ENCODE measurements around the gene LRRC26.
"Not testable (repeated sequence)": the region's sequence is repeated elsewhere in the genome, so short reads cannot be mapped to it uniquely, and the experiment has no call there.

Gene LRRC26

DNA sequence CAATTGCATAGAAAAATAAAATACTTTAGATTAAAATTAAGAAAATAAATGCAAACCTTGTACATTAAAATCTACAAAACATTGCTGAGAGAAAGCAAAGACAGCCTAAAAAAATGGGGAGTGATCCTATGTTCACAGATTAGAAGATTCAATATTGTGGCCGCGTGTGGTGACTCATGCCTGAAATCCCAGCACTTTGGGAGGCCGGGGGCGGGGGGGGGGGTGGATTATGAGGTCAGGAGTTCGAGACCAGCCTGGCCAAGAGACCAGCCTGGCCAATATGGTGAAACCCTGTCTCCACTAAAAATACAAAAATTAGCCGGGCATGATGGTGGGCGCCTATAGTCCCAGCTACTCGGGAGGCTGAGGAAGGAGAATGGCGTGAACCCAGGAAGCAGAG is 34.7 kb downstream of the LRRC26 start:
- DNase-seq (ENCODE audit: low spot score) = not testable (repeated sequence)

- DNase-seq (ENCODE audit: low spot score) = no peak
These were observed 35.7 kb downstream of the LRRC26 start for GRCh38 chr9:137134191-137134590.

DNA sequence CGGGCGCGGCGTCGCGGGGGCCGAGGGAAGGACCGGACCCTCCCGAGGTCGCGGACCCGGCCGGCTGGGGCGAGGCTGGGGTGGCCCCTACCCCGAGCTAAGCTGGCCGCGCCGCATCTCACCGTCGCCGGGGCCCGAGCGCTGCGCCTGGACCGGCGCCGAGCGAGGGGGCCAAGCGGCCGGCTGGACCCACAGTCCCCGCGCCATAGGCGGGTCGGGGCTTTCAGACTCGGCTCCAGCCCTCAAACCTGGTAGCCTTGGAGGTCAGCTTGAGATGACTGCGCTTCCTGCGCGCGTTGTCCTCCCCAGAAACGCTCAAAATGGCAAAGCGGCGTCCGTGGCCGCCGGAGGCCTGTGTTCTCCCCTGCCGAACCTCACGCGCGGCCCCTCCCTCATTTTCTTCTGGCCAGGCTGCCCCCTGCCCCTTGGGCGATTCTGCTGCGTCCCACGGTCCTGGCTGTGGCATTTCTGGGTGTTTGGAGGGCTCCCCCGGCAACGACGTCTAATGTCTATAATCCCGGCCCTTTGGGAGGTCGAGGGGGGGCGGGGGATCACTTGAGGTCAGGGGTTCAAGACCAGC is 39.6 kb downstream of the LRRC26 start:
- DNase-seq (ENCODE audit: low spot score) = no peak

GRCh38 chr9:137129456-137130175 is 40.2 kb downstream of the LRRC26 start:
- peak; percentile 96 for DNase-seq (ENCODE audit: low spot score)

GRCh38 chr9:137128862-137129455 is 40.9 kb downstream of the LRRC26 start:
- DNase-seq (ENCODE audit: low spot score) = no peak

DNA sequence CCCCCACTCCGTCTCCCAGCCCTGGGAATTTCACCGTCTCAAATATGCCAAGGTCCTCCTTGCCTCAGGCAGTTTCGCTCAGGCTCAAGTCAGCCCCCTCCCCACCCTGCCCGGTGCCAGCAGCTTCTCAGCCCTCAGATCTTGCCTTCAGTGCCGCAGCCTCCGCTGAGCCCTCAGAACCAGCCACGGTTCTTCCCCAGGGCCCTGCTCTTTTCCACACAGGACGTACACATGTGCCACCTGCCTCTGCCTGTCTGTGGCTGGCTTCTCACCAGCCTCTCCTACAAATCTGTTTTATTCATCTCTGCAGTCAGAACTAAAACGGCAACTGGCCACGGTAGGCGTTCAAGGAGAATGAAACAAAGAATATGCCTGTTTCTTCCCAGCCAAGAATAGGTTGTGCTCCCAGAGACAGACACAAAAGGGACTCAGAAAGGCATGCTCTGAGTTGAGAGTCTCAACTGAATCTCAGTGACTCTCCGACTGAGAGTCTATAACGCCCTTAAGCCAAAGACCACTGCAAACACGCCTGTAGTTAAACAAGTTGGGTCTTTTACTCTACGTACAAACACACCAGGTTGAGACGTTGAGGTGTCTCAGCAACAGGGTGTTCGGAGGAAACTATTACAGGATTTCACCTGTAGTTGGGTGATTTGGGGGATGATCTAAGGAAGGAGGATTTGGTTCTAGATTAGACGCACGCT is 41.5 kb downstream of the LRRC26 start:
- peak; percentile 13 for DNase-seq (ENCODE audit: low spot score)

DNA sequence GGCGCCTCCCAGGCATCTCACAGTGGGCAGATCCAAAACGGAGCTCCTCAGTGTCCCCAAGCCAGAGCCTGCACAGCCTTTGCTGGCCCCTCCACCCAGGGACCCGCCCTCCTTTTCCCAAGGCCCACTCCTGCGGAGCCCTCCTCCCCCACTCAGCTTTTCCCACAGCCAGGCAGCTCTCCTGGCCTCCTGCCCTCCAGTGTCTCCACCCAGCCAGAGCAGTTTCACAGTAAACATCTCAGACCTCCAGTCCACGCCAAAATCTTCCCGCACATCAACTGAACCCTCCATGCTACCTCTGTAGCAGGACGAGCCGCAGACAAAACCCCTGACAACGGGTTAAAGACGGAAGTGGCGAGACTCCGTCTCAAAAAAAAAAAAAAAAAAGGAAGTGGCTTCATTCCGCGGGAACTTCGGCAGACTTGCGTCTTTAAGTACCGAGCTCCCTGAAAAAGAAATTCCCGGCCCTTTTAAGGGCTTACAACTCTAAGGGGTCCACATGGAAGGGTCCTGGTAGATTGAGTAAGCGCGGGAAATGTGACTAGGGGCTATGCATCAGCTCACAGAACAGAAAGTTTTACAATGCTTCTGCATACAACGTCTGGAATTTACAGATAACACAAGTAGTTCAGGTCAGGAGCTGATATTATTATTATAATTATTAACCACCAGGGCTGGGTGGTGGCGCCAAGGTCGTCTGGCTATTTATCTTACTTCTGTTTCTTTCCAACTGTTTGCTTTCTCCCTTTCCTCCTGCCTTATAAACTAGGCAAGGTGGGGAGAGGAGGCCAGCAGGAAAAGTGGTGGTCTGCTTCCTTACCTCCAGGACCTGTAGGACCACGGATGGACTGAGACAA is 42.3 kb downstream of the LRRC26 start:
- DNase-seq (ENCODE audit: low spot score) = no peak

- no peak for DNase-seq (ENCODE audit: low spot score)
These were observed 43.1 kb downstream of the LRRC26 start for GRCh38 chr9:137126786-137127185.

DNA sequence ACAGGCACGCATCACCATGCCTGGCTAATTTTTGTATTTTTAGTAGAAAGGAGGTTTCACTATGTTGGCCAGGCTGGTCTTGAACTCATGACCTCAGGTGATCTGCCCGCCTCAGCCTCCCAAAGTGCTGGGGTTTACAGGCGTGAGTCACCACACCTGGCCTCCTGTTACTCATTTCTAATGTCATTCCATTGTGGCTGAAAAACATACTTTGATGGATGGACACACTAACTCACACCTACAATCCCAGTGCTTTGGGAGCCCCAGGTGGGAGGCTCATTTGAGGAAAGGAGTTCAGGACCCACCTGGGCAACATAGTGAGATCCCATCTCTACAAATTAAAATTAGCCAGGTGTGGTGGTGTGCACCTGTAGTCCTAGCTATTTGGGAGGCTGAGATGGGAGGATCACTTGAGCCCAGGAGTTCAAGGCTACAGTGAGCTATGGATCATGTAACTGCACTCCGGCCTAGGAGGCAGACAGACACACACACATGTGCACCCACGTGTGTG is 45.8 kb downstream of the LRRC26 start:
- not testable (repeated sequence) for DNase-seq (ENCODE audit: low spot score)

DNA sequence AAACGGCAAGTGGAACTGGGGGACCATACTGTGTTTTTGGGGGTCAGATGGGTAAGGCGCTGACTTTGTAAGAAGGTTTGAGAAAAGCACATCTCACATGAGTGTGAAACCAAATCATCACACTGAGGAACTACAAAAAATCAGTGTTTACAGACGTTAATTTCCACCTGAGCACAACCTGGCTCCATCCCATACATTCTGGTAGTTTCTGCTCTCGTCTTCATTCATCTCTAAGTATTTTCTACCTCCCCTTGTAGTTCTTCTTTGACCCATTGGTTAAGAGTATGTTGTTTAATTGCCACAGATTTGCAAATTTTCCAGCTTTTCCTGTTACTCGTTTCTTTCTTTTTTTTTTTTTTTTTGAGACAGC is 46.4 kb downstream of the LRRC26 start:
- no peak for DNase-seq (ENCODE audit: low spot score)

DNA sequence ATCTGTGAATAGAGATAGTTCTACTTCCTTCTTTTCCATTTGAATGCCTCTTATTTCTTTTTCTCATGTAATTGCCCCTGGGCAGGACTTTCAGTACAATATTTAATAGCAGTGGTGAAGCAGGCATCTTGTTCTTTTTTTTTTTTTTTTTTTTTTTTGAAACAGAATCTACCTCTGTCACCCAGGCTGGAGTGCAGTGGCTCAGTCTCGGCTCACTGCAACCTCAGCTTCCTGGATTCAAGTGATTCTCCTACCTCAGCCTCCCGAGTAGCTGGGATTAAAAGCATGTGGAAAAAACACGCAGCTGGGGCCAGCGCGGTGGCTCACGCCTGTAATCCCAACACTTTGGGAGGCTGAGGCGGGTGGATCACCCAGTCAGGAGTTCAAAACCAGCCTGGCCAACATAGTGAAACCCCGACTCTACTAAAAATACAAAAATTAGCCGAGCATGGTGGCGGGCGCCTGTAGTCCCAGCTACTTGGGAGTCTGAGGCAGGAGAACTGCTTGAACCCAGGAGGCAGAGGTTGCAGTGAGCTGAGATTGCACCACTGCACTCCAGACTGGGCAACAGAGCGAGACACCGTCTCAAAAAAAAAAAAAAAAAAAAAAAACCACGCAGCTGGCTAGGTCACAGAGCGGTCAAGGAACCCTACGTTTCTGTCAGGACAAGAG is 46.9 kb downstream of the LRRC26 start:
- not testable (repeated sequence) for DNase-seq (ENCODE audit: low spot score)

- DNase-seq (ENCODE audit: low spot score) = not testable (repeated sequence)
These were observed 47.7 kb downstream of the LRRC26 start for GRCh38 chr9:137121927-137122795.

Data from D341Med (cell line).